ENCODE results near the gene LEAP2. TPM values are rescaled to one million over a fixed set of nuclear protein-coding genes. Genes with fewer than 3 reads are reported as not detected.

Gene LEAP2
- total RNA-seq, 4 donors from 2014 or later, result 0.88 to 3.4 (median 1.1) TPM; not detected in 1

GRCh38 chr5:132826424-132827082, 46.9 kb upstream of the LEAP2 start:
- peaks cover 0 to 3% of the 10 kb centered on the region in 2 donors for H3K4me1 ChIP-seq

DNA sequence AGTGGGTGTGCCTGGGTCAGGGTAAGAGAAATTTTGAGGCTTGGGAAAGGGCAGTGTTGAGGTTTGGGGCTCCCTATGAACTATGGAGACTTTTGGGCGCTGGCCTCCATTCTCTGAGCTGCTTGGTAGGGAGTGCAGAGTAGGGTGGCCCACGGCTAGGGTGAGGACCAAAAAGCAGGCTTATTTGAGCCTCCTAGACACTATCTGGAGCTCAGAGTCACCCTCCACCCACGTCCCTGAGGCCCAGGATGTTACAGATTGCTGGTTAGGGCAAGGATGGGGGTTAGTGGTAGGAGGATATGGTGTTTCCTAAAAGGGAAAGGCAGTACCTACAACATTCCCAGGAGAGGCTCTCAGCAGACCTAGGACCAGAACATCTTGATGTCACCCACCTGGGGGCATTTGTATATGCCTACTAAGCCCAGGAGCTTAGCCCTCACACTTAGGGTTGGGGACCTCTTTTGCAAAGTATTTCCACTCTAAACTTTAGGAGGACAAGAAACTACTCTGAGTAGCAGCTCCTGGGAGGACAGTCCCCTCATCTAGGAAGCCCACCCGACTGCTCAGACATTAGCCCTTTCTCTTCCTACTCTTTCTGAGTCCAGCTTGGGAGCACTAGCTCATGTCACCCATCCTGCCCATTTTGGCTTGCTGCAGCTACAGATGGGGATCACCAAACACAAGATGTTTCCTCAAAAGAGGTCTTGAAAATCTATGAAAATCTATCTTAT, 45.4 kb upstream of the LEAP2 start:
- peak overlapping the region in 1 of 2 donors; percentile 41 for H3K27ac ChIP-seq
- no peaks in the 10 kb centered on the region for H3K27me3 ChIP-seq
- peaks cover 0 to 3% of the 10 kb centered on the region in 2 donors for H3K4me1 ChIP-seq
- no peaks in the 10 kb centered on the region for H3K36me3 ChIP-seq
- H3K9me3 ChIP-seq, result no peaks in the 10 kb centered on the region
- intact Hi-C loops (cut with DNase I; ENCODE audit: low total_unique reads), result loop anchor here (10.0 kb wide), 1 partner anchor 57 kb away; no protein-coding TSS in a partner anchor
- no peak overlapping the region for H3K4me3 ChIP-seq
- DNase-seq, result no peak
- TF ChIP-seq, protein P1, sequence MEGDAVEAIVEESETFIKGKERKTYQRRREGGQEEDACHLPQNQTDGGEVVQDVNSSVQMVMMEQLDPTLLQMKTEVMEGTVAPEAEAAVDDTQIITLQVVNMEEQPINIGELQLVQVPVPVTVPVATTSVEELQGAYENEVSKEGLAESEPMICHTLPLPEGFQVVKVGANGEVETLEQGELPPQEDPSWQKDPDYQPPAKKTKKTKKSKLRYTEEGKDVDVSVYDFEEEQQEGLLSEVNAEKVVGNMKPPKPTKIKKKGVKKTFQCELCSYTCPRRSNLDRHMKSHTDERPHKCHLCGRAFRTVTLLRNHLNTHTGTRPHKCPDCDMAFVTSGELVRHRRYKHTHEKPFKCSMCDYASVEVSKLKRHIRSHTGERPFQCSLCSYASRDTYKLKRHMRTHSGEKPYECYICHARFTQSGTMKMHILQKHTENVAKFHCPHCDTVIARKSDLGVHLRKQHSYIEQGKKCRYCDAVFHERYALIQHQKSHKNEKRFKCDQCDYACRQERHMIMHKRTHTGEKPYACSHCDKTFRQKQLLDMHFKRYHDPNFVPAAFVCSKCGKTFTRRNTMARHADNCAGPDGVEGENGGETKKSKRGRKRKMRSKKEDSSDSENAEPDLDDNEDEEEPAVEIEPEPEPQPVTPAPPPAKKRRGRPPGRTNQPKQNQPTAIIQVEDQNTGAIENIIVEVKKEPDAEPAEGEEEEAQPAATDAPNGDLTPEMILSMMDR (IDR thresholded peaks at IDR 0.05), result no peak
- TF ChIP-seq POLR2A (IDR thresholded peaks at IDR 0.05), result no peak

More at GRCh38 chr5:132826424-132827082, 46.9 kb upstream of the LEAP2 start:
- DNase-seq, result no peak
- intact Hi-C loops (cut with DNase I; ENCODE audit: low total_unique reads), result loop anchor here (10.0 kb wide), 1 partner anchor 58 kb away; no protein-coding TSS in a partner anchor
- no peak overlapping the region for H3K4me3 ChIP-seq
- H3K9me3 ChIP-seq, result no peaks in the 10 kb centered on the region
- H3K27me3 ChIP-seq, result no peaks in the 10 kb centered on the region
- H3K36me3 ChIP-seq, result no peaks in the 10 kb centered on the region
- H3K27ac ChIP-seq, result peak overlapping the region in 1 of 2 donors; percentile 41
- TF ChIP-seq, protein P1 (IDR thresholded peaks at IDR 0.05), result no peak
- no peak for TF ChIP-seq POLR2A (IDR thresholded peaks at IDR 0.05)

- H3K36me3 ChIP-seq, result no peaks in the 10 kb centered on the region
- TF ChIP-seq POLR2A (IDR thresholded peaks at IDR 0.05), result no peak
- TF ChIP-seq, protein P1 (IDR thresholded peaks at IDR 0.05), result no peak
- H3K4me3 ChIP-seq, result peak overlapping the region in 1 of 2 donors; percentile 41
- no peaks in the 10 kb centered on the region for H3K27me3 ChIP-seq
- no peaks in the 10 kb centered on the region for H3K9me3 ChIP-seq
- no peaks in the 10 kb centered on the region for H3K4me1 ChIP-seq
- intact Hi-C loops (cut with DNase I; ENCODE audit: low total_unique reads), result loop anchor here (10.0 kb wide), 1 partner anchor 56 kb away; no protein-coding TSS in a partner anchor
- H3K27ac ChIP-seq, result peak overlapping the region; percentile 87 to 90
- peak in 1 of 2 donors; percentile 20 for DNase-seq
Measured at GRCh38 chr5:132828846-132829494, 44.5 kb upstream of the LEAP2 start.

DNA sequence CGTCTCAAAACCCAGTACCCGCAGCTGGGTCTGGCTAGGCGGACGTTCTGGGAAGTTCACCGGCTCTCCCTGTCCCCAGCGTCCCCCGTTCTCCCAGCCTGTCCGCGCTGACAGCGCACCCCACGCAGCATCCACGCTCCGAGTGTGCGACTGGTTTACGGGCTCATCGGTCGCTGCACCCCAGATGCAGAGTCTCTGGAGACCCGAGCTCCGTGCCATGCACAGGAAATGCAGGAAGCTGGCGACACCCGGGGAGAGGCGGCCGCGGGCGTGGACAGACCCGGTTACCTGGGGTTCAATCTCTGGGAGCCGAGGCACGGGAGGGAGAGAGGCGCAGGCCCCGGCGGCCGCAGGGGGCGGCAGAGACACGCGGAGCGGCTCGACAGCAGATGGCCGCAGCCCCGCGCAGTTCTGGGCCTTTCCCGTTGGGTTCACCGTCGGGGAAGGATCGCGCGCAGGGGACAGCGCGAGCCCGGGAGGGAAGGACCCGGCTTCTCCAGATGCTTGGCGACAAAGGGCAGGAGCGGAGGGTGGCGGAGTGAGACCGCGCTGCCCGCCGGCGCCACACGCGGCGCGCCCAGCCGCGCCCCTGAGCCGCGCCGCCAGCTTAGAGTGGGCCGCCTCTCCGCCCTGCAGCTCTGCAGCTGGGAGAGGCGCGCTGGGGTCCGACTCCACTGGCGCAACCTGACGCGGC, 43.6 kb upstream of the LEAP2 start:
- Histone ChIP-seq H3K9me3 (no peaks in the 10 kb centered on the region), H3K27me3 (no peaks in the 10 kb centered on the region), H3K27ac (peak overlapping the region; percentile 87 to 90), H3K4me1 (no peaks in the 10 kb centered on the region), H3K4me3 (peak overlapping the region; percentile 41 to 69), H3K36me3 (no peaks in the 10 kb centered on the region)
- TF ChIP-seq, protein P1 (IDR thresholded peaks at IDR 0.05), result peak; percentile 83 to 99 (median 92)
- peak in 1 of 2 donors; percentile 12 for TF ChIP-seq POLR2A (IDR thresholded peaks at IDR 0.05)
- DNase-seq, result peak; percentile 74 to 77
- intact Hi-C loops (cut with DNase I; ENCODE audit: low total_unique reads), result loop anchor here (10.0 kb wide), 1 partner anchor 55 kb away; no protein-coding TSS in a partner anchor
